ENCODE results near the gene TSHZ2. TPM values are rescaled to one million over a fixed set of nuclear protein-coding genes. Genes with fewer than 3 reads are reported as not detected.
"Not testable (repeated sequence)": the region's sequence is repeated elsewhere in the genome, so short reads cannot be mapped to it uniquely, and the experiment has no call there.

Gene TSHZ2
- total RNA-seq, 1 donor from 2014 or later: 10.1 TPM

DNA sequence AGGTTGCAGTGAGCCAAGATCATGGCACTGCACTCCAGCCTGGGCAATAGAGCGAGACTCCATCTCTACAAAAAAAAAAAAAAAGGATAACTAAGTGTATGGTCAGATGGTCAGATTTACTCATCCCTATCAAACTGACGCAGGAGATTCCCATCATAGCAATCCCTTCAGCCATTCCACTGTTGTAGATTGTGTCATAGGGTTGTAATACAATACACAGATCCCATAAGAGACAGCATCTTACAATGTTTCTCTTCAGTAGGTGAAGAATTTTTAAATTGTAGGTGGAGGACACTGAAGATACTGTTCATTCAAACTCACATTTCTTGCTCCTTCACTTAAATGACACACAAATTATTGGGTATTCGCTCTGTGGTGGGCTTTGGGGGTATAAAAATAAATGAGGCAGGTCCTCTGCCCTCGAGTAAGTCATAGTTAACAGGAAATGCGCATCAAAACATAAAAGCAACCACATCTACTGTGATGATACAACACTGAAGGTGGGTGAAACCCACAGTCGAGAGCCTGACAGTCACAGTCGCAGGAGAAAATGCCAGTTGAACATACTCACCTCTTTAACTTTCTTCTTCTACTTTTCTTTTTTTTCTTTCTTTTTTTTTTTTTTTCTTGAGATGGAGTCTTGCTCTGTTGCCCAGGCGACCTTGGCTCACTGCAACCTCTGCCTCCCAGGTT lies 416.0 kb downstream of the TSHZ2 start:
- DNase-seq: no peak

DNA sequence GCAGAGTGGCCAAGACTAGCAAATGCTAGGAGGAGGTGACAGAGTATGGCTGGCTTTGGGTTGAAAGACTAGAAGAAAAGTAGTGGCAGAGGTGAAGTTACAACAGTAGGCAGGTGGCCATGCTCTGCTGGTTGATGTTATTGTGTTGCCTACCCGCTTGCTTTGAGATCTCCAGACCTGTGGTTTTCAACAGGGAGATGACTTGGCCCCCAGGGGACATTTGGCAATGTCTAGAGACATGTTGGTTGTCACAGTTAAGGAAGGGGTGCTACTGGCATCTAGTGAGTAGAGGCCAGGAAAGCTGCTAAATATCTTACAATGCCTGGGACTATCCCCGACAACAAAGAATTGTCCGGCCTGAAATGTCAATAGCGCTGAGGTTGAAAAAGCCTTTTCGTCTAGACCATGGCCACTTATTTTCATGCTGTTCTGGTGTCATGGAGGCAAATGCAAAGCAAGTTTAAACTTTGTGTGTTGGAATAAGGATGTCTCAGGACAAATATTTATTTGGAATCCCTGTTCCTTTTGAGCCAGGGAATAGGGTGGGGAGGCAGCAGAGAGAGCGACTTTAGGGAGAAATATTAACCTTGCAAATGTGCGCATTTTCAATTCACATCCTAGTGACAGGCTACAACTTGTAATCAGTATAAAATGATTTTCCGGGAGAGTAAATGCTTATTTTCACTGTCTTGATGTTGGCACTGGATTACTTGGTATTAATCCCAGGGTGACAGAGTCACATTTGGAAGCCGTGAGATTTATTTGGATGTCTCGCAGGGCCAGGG lies 417.6 kb downstream of the TSHZ2 start:
- no peak for DNase-seq

DNA sequence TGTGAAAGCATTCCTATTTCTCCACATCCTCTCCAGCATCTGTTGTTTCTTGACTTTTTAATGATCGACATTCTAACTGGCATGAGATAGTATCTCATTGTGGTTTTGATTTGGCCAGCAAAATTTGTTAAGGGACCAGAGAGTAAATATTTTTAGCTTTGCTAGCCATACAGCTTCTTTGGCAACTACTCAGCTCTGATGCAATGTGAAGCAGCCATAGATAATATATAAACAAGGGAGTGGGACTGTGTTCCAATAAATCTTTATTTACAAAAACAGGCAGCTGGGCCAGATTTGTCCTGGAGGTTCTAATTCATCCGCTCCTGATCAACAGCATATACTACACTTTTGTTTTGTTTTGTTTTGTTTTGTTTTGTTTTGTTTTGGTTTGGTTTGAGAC lies 418.6 kb downstream of the TSHZ2 start:
- no peak for DNase-seq

DNA sequence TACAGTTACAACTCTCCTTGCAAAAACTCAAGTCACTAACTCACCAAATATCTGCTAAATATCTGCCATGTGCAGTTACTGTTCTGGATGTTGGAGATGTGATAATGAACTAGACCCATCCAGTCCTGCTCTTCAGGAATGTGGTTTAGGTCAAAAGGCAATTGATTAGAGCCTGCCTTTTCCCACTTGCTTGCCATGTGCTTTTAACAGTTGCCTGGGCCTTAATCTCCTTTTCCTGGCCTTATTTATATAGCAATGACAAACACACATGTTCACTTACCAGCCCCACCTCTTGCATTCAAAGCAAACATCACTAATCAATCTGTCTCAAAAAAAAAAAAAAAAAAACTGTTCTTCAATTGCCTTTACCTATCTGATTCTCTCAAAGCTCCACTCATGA lies 422.3 kb downstream of the TSHZ2 start:
- no peak for DNase-seq

DNA sequence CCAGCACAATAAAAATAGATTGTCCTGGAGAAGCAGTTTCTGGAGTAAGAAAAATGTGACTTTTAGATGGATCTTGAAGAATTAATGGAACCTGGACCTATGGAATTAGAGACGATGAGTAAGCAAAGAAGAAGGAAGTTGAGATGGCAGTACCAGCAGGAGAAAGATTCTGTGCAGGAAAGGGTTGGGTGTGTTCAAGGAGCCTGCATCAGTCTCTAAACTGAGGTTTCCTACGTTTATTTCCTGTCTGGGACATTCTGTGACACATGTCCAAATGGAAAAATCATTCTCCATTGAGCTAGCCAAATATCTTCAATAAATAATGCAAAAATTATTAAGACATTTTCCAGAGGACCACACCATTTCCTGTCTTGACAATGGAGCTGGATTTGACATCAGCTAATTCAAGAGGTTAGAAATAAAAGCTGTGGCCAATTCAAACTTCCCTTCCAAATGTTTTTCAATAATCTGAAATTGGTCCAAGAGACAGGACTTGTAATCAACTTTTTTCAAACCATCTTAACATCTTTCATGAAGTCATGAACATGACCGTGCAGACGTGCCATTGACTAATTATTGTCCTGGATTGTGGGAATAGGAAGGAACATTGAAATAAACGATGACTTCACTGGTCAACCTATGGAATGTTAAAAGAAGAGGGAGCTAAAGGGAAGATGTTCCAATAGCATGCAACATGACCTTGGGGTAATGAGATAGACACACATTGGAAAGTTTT lies 423.2 kb downstream of the TSHZ2 start:
- peak; percentile 46 for DNase-seq

DNA sequence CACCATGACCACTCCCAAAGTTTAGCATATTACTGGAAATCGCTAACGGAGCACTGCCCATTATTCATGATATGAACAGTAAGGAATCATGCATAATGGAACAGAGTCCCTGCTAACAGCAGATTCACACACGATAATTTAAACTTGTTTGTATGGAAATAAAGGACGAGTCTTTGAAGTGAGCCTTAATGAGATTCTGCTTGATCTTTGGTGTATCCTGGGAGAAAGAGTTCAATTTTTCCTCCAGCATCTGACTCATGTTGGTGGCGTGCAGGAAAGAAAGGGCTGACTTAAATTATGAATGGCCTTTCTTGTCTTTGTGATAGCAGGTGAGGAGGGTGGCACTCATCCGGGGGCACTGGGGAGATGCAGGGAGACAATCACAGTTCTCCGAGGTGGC lies 426.9 kb downstream of the TSHZ2 start:
- DNase-seq: no peak

DNA sequence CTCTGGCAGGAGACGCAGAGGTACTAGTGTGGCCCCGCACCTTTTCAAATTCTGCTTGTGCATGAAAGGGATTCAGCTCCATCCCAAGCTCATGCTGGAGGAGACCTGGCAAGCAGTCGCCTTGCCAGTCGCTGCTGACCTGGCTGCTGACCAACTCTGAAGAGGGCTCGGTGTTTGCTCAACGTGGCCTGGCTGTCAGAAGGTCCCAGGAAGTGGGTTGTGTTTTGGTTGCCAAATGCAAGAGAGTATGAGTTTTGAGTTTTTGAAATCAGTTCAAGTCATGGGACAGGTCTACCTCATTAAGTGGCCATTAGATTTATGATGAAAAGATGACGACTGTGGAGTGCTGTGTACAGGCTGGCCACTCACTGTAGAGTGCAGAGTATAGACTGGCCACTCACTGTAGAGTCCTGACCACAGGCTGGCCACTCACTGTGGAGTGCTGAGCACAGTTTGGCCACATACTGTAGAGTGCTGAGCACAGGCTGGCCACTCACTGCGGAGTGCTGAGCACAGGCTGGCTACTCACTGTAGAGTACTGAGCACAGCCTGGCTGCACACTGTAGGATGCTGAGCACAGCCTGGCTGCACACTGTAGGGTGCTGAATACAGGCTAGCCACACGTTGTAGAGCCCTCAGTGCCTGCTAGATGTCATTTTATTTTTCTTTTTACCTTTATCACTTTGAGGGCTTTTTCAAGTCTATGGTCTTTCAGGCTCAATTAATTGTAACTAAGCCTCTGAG lies 427.6 kb downstream of the TSHZ2 start:
- DNase-seq: no peak

DNA sequence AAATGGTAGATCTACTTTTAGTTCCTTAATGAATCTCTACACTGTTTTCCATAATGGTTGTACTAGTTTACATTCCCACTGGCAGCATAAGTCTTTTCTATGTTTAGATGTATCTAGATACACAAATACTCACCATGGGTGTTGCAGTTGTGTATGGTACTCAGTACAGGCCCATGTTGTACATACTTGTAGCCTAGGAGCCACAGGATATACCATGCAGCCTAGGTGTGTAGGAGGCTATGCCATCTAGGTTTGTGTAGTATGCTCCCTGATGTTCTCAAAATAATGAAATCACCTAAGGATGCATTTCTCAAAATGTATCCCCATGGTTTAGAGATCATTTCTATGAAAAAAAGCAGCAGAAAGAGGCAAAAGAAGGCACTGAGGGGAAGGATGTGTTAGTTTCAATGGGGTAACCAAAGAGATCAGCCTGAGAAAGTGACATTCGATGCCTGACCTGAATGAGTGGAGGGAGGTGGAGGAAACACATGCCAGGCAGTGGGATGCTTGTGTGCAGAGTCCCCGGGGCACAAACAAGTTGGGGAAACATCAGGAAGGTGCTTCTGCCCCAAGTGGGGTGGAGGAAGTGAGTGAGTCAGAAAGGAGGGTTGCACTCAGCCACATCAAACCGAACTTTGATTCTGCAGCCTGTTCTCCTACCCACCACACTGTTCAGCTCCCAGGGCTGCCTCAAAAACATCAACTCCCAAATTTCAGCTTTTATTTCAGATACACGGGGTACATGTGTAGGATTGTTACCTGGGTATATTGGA lies 430.3 kb downstream of the TSHZ2 start:
- DNase-seq: no peak

DNA sequence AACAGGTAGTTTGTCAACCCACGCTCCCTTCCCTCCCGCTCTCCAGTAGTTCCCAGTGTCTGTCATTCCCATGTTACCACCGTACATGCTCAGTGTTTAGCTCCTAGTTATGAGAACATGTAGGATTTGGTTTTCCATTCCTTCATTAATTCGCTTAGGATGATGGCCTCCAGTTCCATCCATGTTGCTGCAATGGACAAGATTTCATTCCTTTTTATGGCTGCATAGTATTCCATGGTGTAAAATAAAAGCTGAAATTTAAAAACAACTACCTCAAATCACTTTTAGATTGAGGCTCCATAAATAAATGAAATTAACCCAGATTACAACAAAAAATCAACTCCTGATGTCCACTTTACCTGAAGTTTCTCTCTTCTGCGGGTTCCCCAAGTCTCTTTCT lies 430.9 kb downstream of the TSHZ2 start:
- DNase-seq: no peak

DNA sequence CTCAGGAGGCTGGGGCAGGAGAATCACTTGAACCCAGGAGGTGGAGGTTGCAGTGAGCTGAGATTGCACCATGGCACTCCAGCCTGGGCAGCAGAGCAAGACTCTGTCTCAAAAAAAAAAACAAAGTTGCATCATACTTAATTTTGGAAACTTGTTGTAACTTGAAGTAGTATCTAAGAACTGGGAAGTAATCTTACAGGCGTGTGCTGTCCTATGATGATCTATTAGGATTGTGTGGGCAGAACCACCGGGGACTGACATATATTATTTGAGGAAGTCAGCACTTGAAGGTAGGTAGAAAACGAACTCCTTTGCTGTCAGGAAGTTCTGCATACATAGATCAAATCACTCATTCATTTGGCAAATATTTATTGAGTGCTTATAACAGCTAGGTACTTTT lies 433.0 kb downstream of the TSHZ2 start:
- DNase-seq: no peak

DNA sequence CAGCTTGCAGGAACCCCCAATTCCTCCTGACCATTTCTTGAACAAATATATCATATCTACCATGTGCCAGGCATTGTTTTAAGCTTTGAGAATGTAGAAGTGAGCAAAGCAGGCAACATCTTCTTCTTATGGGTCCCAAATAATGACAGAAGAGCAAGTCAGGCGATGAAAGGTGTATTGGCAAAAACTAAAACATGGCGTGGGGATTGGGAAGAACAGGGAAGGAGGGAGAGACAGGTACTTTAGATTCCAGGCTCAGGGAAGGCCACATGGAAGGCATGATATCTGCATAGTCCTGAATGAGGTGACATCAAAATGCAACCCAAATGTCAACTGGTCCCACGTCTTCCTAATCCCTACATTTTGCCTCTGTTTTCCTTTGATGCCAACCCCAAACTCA lies 434.4 kb downstream of the TSHZ2 start:
- DNase-seq: no peak

DNA sequence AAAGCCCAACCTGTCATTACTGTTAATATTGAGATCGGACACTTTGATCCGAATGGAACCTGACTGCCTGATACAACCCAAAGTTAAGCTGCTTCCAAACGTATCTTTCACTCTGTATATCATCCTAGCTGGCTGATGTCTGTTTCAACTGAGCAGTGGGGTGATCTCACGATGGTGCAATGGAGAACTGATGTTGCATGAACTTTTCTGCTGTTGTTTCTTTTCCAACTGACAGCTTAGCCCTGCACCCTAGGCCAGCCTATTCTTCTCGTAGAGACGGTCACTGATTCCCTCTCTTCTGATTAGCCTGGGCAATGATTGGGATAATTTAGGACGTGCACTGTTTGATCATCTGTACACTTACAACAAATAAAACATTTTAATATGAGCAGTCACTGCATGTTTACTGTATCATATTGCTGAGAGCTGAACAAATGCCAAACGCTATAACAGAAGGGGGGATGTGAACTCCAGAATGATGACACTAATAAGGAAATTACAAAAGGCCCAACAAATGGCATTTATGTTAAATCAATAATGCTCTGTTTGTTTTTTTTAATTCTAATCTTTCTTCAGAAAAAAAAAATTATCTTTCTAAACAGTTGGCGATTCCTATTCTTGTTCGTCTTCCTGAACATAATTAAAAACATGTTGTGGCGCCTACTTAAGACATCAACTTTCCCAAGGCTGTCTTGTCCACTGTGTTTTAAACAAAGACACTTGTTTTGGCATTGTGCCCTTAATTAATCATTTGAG lies 436.7 kb downstream of the TSHZ2 start:
- peak; percentile 75 for DNase-seq

DNA sequence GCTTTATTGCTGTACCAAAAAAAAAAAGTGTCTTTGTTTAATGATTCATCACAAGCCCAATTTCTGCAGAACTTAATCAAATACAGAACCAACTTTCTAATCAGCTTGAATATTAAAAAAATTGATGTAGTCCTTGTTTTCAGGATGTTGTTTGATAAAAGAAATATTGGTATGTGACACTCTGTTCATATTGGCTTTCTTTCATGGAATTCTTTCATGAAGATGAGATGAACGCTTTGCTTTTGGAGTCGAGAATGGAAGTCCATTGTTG lies 437.2 kb downstream of the TSHZ2 start:
- DNase-seq: peak; percentile 71

DNA sequence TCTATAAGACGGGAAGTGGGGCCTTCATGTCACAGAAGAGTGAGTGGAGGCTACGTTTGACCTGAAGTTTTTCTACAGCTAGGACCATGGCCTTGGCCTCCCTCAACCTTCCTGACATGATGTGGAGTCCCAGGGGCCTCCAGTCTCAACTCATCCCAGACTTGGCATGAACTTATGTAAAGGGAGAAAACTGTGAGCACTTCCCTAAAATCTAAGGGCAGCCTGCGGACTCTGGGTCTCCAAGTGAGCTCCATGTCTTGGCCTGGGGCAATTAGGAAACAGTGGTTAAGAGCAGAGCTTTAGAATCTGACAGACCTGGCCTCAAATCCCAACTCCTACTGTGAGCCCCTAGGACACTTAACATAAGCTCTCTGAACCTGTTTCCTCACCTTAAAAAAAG lies 439.0 kb downstream of the TSHZ2 start:
- no peak for DNase-seq

DNA sequence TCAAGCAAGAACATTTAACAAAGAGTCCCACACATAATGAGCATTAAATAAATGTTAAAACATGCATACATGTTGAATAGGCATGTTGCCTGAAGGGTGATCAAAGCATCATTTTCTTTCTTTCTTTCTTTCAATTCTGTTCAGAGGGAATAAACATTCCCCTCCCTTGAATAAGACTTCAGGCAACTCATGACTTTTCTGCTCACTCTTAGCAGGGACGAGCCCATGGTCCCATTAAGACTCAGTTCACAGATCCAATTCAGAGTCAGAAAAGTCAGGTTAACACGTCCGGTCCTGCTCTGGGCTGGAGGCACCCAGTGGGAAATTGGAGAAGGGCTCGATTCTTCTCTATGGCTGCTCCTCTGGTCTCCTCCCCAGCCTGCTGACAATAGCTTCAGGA lies 439.7 kb downstream of the TSHZ2 start:
- no peak for DNase-seq

DNA sequence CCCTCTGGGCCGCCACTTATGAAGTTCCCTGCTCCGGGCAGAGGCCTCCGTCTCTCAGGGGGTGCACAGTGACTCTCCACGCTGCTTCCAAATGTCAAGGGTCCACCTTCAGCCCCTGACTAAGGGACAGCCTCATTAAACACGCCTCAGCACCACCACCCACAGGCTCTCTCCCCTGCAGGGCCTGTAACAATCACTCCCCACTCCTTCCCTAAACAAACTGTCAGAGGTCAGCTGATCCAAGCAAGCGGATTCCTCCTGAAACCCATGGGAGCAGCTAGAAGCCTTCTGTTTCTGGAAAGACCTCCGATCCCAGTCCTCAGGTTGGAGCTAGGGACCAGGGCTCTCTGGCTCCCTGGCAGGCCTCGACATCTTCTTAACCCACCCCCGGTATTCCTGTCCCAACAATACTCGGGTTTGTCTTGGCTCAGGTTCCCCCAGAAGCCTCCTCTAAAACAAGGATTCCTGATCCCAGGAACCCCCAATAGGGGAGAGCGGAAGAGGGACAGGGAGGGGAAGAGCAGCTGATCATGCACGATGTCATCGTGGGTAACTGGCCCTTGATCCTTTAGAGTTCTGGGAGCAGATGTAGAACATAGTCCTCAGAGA lies 440.5 kb downstream of the TSHZ2 start:
- DNase-seq: no peak

DNA sequence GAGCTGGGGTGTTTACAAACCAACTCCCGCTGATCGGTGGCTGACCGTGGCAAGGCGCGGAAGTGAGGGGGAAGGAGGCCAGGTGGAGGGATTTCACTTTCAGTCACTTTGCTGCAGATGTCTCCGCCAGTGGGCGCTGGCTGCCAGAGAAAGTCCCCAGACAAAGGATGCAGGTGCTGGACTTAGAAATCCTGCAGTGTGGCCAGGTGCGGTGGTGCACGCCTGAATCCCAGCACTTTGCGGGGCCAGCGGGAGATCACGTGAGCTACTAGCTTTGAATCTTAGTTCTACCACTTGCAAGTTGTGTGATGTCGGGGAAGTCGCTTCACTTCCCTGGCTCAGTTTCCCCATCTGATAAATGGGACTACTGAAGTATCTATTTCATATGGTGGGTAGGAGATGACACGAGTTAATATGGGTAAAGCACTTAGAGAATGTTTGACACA lies 441.1 kb downstream of the TSHZ2 start:
- DNase-seq: no peak

DNA sequence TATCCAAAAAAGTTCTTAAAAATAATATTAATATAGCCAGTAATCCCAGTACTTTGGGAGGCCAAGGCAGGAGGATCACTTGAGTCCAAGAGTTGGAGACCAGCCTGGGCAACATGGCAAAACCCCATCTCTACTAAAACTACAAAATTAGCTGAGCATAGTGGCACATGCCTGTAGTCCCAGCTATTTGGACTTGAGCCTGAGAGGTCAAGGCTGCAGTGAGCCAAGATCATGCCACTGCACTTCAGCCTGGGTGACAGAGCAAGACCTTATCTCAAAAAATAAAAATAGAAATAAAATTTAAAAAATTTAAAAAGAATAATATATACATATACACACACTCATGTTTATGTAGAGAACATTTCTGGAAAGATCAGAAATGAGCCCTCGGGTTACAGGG lies 441.7 kb downstream of the TSHZ2 start:
- DNase-seq: not testable (repeated sequence)

DNA sequence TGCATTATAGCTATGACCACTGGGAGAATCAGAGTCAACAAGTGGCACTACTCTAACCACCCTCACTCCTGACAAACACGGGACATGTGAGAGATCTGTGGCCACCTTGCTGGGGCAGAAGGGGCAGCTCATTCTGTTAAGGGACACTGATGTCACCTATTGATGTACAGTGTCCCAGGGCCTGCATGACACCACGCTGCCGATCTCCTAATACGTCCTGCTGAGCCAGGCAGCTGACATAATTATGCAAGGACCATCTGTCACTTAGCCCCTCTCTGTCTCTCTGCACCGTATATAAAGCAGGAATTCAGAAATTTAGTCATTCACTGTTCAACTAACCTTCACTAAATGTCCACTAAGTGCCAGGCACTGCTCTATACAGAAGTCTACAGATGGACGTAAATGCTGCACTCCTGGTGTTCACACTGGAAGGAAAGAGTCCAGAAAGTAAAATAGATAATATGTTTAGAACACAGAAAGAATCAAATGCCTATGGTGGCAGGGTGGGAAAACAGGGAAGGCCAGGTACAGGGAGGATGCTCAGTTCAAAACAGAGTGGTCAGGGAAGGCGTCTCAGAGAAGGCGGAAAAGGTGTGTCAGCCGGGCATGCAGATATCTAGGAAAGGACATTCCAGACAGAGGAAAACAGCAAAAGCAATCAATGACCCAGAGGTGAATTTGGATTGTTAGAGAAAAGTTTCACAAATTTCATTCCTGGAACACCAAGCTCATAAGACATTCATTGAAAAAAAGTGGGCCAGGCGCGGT lies 447.7 kb downstream of the TSHZ2 start:
- no peak for DNase-seq

DNA sequence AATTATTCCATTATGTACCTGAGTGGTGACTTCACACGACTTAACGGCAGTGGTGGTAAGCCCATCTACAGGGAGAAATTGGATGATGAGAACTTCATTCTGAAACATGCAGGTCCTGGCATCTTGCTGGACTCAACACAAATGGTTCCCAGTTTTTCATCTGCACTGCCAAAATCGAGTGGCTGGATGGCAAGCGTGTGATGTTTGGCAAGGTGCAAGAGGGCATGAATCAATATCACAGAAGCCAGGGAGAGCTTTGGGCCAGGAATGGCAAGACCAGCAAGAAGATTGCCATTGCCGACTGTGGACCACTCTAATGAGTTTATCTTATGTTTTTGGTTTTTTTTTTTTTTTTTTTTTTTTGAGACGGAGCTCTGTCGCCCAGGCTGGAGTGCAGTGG lies 449.2 kb downstream of the TSHZ2 start:
- DNase-seq: no peak

Measured in skin of body (tissue), 2 donors.